K562 (cell line): ENCODE data around the gene BBX. TPM values are rescaled to one million over a fixed set of nuclear protein-coding genes. Genes with fewer than 3 reads are reported as not detected.

Source experiments
- ATAC-seq: fragments of 200-7000 bp; cut with Tn5 transposase; 3 replicates; pipeline ENCODE4 v1.9.1; 2020; ENCODE audit warnings: moderate library complexity
- BruUV-seq: library from RNA; stranded (reverse); fragments of 400-500 nt; replicated peaks from 2 replicates; lab custom pipeline; 2021; lab: Mats Ljungman, UMichigan
- CTCF ChIA-PET: fragments of 300-600 bp; formaldehyde crosslinking; extraction: SDS; loops from one replicate; lab custom pipeline; 2021; ENCODE audit warnings: low intra/inter-chr PET ratio; lab: Yijun Ruan, JAX
- POLR2A ChIA-PET: fragments of 300-600, 350-650 bp; sonication (Branson Sonifier 250); formaldehyde crosslinking; extraction: SDS; loops from one replicate; lab custom pipeline; 2021; ENCODE audit warnings: antibody characterized with exemption, inconsistent platforms; lab: Yijun Ruan, JAX
- DNase-seq, 4 experiments: peaks; one replicate each; pipeline versions ENCODE4 v3.0.0 to v3.0.0-alpha.2; 2011 to 2018; ENCODE audit warnings: low spot score in 3 of 4, mixed read lengths in 3 of 4; ENCODE audit errors: extremely low read depth in 1 of 4
- FAIRE-seq: peaks from 2 replicates; lab custom pipeline; 2011; peaks lifted over from hg19 to GRCh38; lab: Jason Lieb, UNC
- H2AFZ ChIP-seq: 2 replicates; pipeline ENCODE4 v1.6.0; 2011; ENCODE audit warnings: low read depth, low read length, control low read depth, inconsistent platforms
- H3K27ac ChIP-seq: fragments of 200-600 bp; 3 replicates; pipeline ENCODE4 v1.8.0; 2011; ENCODE audit warnings: low read depth, mild to moderate bottlenecking, control low read depth, inconsistent platforms, low read length, moderate library complexity, mixed read lengths; ENCODE audit errors: extremely low read depth
- H3K27me3 ChIP-seq, 2 experiments: fragments of 300-600 bp in 1 of 2; 2 replicates in 1 of 2; 3 replicates in 1 of 2; pipeline versions ENCODE4 v1.6.0 to v1.8.0; 2011; ENCODE audit warnings: inconsistent platforms in 2 of 2, low read length in 2 of 2, mild to moderate bottlenecking in 1 of 2, mixed read lengths in 1 of 2, moderate library complexity in 1 of 2; ENCODE audit not compliant: control insufficient read depth in 2 of 2, insufficient read depth in 2 of 2
- H3K36me3 ChIP-seq: fragments of 300-600 bp; 3 replicates; pipeline ENCODE4 v1.8.0; 2011; ENCODE audit warnings: mild to moderate bottlenecking, low read length, inconsistent platforms; ENCODE audit not compliant: control insufficient read depth, insufficient read depth
- H3K4me1 ChIP-seq, 2 experiments: fragments of 200-600 bp in 1 of 2; replicated peaks in 1 of 2; 2 replicates in 1 of 2; 3 replicates in 1 of 2; pipeline versions ENCODE4 v1.5.1 to v1.8.0; 2011; ENCODE audit warnings: inconsistent platforms in 2 of 2, low read length in 2 of 2, mild to moderate bottlenecking in 1 of 2, mixed read lengths in 1 of 2, moderate library complexity in 1 of 2; ENCODE audit not compliant: control insufficient read depth in 2 of 2, insufficient read depth in 2 of 2
- H3K4me2 ChIP-seq: 2 replicates; pipeline ENCODE4 v1.6.1; 2011; ENCODE audit warnings: low read length, control low read depth, inconsistent platforms, mixed read lengths; ENCODE audit not compliant: insufficient read depth
- H3K4me3 ChIP-seq: fragments of 200-600 bp; sonication (generic), shearing (Covaris generic); 2 replicates; pipeline ENCODE4 v1.5.1; 2016; ENCODE audit warnings: control low read depth, inconsistent platforms
- H3K79me2 ChIP-seq: fragments of 200-600 bp; 3 replicates; pipeline ENCODE4 v1.8.0; 2011; ENCODE audit warnings: low read length, inconsistent platforms; ENCODE audit not compliant: control insufficient read depth, insufficient read depth
- H3K9ac ChIP-seq, 2 experiments: 2 replicates each; pipeline versions ENCODE4 v1.6.0 to v1.6.1; 2011; ENCODE audit warnings: low read depth in 2 of 2, low read length in 2 of 2, control low read depth in 1 of 2, inconsistent platforms in 1 of 2, mild to moderate bottlenecking in 1 of 2, mixed read lengths in 1 of 2; ENCODE audit not compliant: insufficient read depth in 1 of 2
- H3K9me1 ChIP-seq: one replicate; pipeline ENCODE4 v1.6.0; 2011; ENCODE audit warnings: inconsistent platforms, mild to moderate bottlenecking, low read length, moderate library complexity; ENCODE audit not compliant: control insufficient read depth, insufficient read depth
- H3K9me3 ChIP-seq: replicated peaks from 2 replicates; pipeline ENCODE4 v1.5.1; 2011; ENCODE audit warnings: low read depth, low read length, inconsistent platforms; ENCODE audit not compliant: control insufficient read depth, insufficient read depth
- H4K20me1 ChIP-seq: replicated peaks from 2 replicates; pipeline ENCODE4 v1.6.1; 2011; ENCODE audit warnings: low read length, inconsistent platforms, mixed read lengths; ENCODE audit not compliant: control insufficient read depth, insufficient read depth
- CHD2 ChIP-seq: IDR thresholded peaks from 2 replicates; pipeline ENCODE4 v1.6.1; 2011; ENCODE audit warnings: low read depth, low read length
- FOXK1 ChIP-seq: sonication (generic); formaldehyde crosslinking; IDR thresholded peaks from 2 replicates; pipeline ENCODE4 v1.8.0; 2022; ENCODE audit warnings: missing genetic modification reagents, mild to moderate bottlenecking, borderline replicate concordance
- FOXP1 ChIP-seq: sonication (generic); formaldehyde crosslinking; IDR thresholded peaks from 2 replicates; pipeline ENCODE4 v1.8.0; 2022; ENCODE audit warnings: mild to moderate bottlenecking, missing genetic modification reagents
- MAZ ChIP-seq, 2 experiments: fragments of 450-650 bp in 1 of 2; sonication (generic) in 1 of 2; formaldehyde crosslinking; IDR thresholded peaks in 1 of 2; conservative IDR thresholded peaks in 1 of 2; 2 replicates each; pipeline versions ENCODE4 v1.4.0 to v1.5.0; 2020; ENCODE audit warnings: mild to moderate bottlenecking in 1 of 2, missing genetic modification reagents in 1 of 2
- SMARCB1 ChIP-seq: IDR thresholded peaks from 2 replicates; pipeline ENCODE4 v1.6.1; 2011; ENCODE audit warnings: improper control_type of control experiment, low read depth; ENCODE audit not compliant: insufficient read length
- SMARCC2 ChIP-seq: fragments of 450-650 bp; IDR thresholded peaks from 2 replicates; pipeline ENCODE4 v1.6.1; 2017; ENCODE audit warnings: antibody characterized with exemption, moderate library complexity, mild to moderate bottlenecking, low read depth
- WGBS: fragments of 100-300 bp; shearing (Covaris generic); methylation state at CpG from one replicate; pipeline ENCODE4 v1.1.6; 2016; ENCODE audit warnings: low coverage, mixed read lengths; ENCODE audit not compliant: insufficient coverage; ENCODE audit errors: missing lambda C conversion rate; 5-methylcytosine and 5-hydroxymethylcytosine counted together
- in situ Hi-C: fragments of 300-500 bp; cut with MboI; formaldehyde crosslinking; loops from 4 replicates; pipeline ENCODE4 v1.15.0; 2018; ENCODE audit warnings: inconsistent platforms, mixed read lengths
- intact Hi-C: fragments of 100-400 bp; cut with micrococcal nuclease; formaldehyde crosslinking; loops from 2 replicates; pipeline ENCODE4 v1.14.2; 2022
- polyA plus RNA-seq, 8 experiments: library from polyadenylated mRNA; depleted of rRNA in 4 of 8; stranded (reverse) in 5 of 8; unstranded in 3 of 8; fragments of >200 nt; fragmentation: Nextera tagmentation in 2 of 8; fragmentation: Illumina TruSeq in 1 of 8; extraction: Ambion mirVana in 2 of 8; extraction: Trizol in 1 of 8; gene quantifications; 2 replicates each; pipeline versions ENCODE4 v1.2.1 to v1.2.3, GENCODE V29; 2011 to 2014; ENCODE audit warnings: inconsistent platforms in 1 of 8, missing spikeins in 1 of 8
- total RNA-seq, 7 experiments: library from RNA; depleted of rRNA in 6 of 7; stranded (reverse); fragments of >200 nt in 6 of 7; fragmentation: Illumina TruSeq in 2 of 7; extraction: Trizol in 2 of 7; gene quantifications; 2 replicates each; pipeline versions ENCODE4 v1.2.1 to v1.2.3, GENCODE V29; 2011 to 2021; ENCODE audit warnings: low replicate concordance in 1 of 7
- TF ChIP-seq, protein P1 (sequence below): fragments of 250-450 bp; sonication (Bioruptor Pico); IDR thresholded peaks from 2 replicates; pipeline ENCODE4 v1.8.0; 2021; ENCODE audit warnings: borderline replicate concordance, mild to moderate bottlenecking, moderate library complexity; ENCODE audit not compliant: poor library complexity, severe bottlenecking
- TF ChIP-seq, protein P2 (sequence below): fragments of 450-650 bp; formaldehyde crosslinking; IDR thresholded peaks from 2 replicates; pipeline ENCODE4 v1.4.0; 2020; ENCODE audit warnings: mild to moderate bottlenecking, mixed read lengths
- TF ChIP-seq, protein P3 (sequence below), 2 experiments: fragments of 450-650 bp; formaldehyde crosslinking in 1 of 2; IDR thresholded peaks; 2 replicates each; pipeline versions ENCODE4 v1.4.0 to v1.6.1; 2014 to 2020; ENCODE audit warnings: mild to moderate bottlenecking in 2 of 2, borderline replicate concordance in 1 of 2, low read depth in 1 of 2
- TF ChIP-seq, protein P4 (sequence below): sonication (generic); formaldehyde crosslinking; IDR thresholded peaks from 2 replicates; pipeline ENCODE4 v1.8.1; 2023; ENCODE audit warnings: mild to moderate bottlenecking, missing genetic modification reagents, moderate library complexity

BBX gene
- total and polyA plus RNA-seq, 9 of the 15 experiments (the other 6 are each of a cell fraction or from before 2014, with no cell fraction given), result 4.9 to 19.5 (median 11.8) TPM

DNA sequence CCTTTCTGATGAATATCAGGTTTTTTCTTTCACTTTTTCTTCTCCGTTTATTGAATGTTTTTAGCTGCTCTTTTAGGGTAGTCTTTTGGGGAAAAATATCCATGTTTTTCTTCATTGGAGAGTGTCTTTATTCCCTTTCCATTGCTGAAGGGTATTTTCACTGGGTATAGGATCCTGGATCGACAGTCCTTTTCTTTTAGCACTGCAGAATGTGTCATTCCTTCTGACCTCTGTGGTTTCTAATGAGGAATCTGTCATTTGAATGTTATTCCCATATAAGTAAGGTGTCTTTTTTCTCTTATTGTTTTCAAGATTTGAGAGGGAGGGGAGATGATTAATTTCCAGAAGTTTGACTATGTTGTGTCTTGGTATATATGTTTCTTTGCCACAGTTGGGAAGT, 96.8 kb downstream of the BBX start:
- Histone ChIP-seq H3K4me1 (peaks cover 0 to 4% of the 10 kb centered on the region in 2 experiments; a peak in 4 of 5 replicates), H2AFZ (no peak overlapping the region), H3K9me3 (no peaks in the 10 kb centered on the region), H4K20me1 (peaks cover 10% of the 10 kb centered on the region; the same call in 1 of the 2 replicates), H3K36me3 (no peaks in the 10 kb centered on the region), H3K4me2 (no peak overlapping the region), H3K4me3 (no peak overlapping the region), H3K27me3 (no peaks in the 10 kb centered on the region), H3K9ac (no peak overlapping the region), H3K9me1 (no peaks in the 10 kb centered on the region), H3K27ac (no peak overlapping the region), H3K79me2 (no peaks in the 10 kb centered on the region; the same call in 1 of the 3 replicates)
- in situ Hi-C loops (no loop called here), intact Hi-C loops (no loop called here)
- ATAC-seq (no peak), FAIRE-seq (no peak), DNase-seq (no peak)
- WGBS, result 14% methylated on average over 2 of the region's 2 CpGs
- CTCF ChIA-PET, result no interaction called here
- no TSS peak for BruUV-seq
- POLR2A ChIA-PET, result no interaction called here
- TF ChIP-seq, protein P1, sequence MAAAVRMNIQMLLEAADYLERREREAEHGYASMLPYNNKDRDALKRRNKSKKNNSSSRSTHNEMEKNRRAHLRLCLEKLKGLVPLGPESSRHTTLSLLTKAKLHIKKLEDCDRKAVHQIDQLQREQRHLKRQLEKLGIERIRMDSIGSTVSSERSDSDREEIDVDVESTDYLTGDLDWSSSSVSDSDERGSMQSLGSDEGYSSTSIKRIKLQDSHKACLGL (CRISPR knock-in tag), result no peak
- TF ChIP-seq, protein P2, sequence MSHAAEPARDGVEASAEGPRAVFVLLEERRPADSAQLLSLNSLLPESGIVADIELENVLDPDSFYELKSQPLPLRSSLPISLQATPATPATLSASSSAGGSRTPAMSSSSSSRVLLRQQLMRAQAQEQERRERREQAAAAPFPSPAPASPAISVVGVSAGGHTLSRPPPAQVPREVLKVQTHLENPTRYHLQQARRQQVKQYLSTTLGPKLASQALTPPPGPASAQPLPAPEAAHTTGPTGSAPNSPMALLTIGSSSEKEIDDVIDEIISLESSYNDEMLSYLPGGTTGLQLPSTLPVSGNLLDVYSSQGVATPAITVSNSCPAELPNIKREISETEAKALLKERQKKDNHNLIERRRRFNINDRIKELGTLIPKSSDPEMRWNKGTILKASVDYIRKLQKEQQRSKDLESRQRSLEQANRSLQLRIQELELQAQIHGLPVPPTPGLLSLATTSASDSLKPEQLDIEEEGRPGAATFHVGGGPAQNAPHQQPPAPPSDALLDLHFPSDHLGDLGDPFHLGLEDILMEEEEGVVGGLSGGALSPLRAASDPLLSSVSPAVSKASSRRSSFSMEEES, result no peak
- TF ChIP-seq MAZ (CRISPR knock-in tag; conservative IDR thresholded peaks at IDR 0.05 in 1 of 2, IDR thresholded peaks at IDR 0.05 in 1 of 2) (no peak), CHD2 (no peak), SMARCC2 (no peak), SMARCB1 (no peak), FOXK1 (CRISPR knock-in tag) (no peak), FOXP1 (CRISPR knock-in tag) (no peak)
- TF ChIP-seq, protein P3, sequence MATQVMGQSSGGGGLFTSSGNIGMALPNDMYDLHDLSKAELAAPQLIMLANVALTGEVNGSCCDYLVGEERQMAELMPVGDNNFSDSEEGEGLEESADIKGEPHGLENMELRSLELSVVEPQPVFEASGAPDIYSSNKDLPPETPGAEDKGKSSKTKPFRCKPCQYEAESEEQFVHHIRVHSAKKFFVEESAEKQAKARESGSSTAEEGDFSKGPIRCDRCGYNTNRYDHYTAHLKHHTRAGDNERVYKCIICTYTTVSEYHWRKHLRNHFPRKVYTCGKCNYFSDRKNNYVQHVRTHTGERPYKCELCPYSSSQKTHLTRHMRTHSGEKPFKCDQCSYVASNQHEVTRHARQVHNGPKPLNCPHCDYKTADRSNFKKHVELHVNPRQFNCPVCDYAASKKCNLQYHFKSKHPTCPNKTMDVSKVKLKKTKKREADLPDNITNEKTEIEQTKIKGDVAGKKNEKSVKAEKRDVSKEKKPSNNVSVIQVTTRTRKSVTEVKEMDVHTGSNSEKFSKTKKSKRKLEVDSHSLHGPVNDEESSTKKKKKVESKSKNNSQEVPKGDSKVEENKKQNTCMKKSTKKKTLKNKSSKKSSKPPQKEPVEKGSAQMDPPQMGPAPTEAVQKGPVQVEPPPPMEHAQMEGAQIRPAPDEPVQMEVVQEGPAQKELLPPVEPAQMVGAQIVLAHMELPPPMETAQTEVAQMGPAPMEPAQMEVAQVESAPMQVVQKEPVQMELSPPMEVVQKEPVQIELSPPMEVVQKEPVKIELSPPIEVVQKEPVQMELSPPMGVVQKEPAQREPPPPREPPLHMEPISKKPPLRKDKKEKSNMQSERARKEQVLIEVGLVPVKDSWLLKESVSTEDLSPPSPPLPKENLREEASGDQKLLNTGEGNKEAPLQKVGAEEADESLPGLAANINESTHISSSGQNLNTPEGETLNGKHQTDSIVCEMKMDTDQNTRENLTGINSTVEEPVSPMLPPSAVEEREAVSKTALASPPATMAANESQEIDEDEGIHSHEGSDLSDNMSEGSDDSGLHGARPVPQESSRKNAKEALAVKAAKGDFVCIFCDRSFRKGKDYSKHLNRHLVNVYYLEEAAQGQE (IDR thresholded peaks at IDR 0.05; ENCODE audit: borderline replicate concordance), result no peak
- TF ChIP-seq, protein P3 (CRISPR knock-in tag; IDR thresholded peaks at IDR 0.05; ENCODE audit: low read depth), result no peak
- TF ChIP-seq, protein P4, sequence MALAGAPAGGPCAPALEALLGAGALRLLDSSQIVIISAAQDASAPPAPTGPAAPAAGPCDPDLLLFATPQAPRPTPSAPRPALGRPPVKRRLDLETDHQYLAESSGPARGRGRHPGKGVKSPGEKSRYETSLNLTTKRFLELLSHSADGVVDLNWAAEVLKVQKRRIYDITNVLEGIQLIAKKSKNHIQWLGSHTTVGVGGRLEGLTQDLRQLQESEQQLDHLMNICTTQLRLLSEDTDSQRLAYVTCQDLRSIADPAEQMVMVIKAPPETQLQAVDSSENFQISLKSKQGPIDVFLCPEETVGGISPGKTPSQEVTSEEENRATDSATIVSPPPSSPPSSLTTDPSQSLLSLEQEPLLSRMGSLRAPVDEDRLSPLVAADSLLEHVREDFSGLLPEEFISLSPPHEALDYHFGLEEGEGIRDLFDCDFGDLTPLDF, result no peak
